IMR-90 (cell line): Measurements from ENCODE around the gene PCNX2. TPM values are rescaled to one million over a fixed set of nuclear protein-coding genes. Genes with fewer than 3 reads are reported as not detected.

Experiments used
- ATAC-seq: fragments of 200-7000 bp; cut with Tn5 transposase; 2 replicates; pipeline ENCODE4 v1.9.1; 2020; ENCODE audit warnings: low read depth, mild to moderate bottlenecking, moderate library complexity
- BruUV-seq: library from RNA; stranded (reverse); fragments of 400-500 nt; replicated peaks from 2 replicates; lab custom pipeline; 2021; lab: Mats Ljungman, UMichigan
- CTCF ChIA-PET: fragments of 300-600 bp; formaldehyde crosslinking; extraction: SDS; loops from one replicate; lab custom pipeline; 2021; ENCODE audit warnings: antibody characterized with exemption; lab: Yijun Ruan, JAX
- POLR2A ChIA-PET: fragments of 300-600 bp; sonication (Branson Sonifier 250); formaldehyde crosslinking; loops from one replicate; lab custom pipeline; 2022; ENCODE audit warnings: antibody characterized with exemption; ENCODE audit not compliant: unreplicated experiment; lab: Charles Lee
- DNase-seq: peaks from one replicate; pipeline ENCODE4 v3.0.0; 2013
- H2AFZ ChIP-seq: replicated peaks from 2 replicates; pipeline ENCODE3; 2013; ENCODE audit warnings: low read length, mild to moderate bottlenecking; ENCODE audit not compliant: poor library complexity
- H2AK5ac ChIP-seq: 2 replicates; pipeline ENCODE4 v1.6.1; 2013; ENCODE audit warnings: low read depth, low read length, inconsistent platforms
- H2AK9ac ChIP-seq: replicated peaks from 2 replicates; pipeline ENCODE3; 2013; ENCODE audit warnings: mild to moderate bottlenecking, low read depth, low read length, moderate library complexity; ENCODE audit not compliant: poor library complexity
- H2BK120ac ChIP-seq: 2 replicates; pipeline ENCODE4 v1.6.1; 2013; ENCODE audit warnings: low read depth, low read length, inconsistent platforms
- H2BK15ac ChIP-seq: 3 replicates; pipeline ENCODE4 v1.6.1; 2013; ENCODE audit warnings: low read depth, low read length, inconsistent platforms
- H2BK20ac ChIP-seq: 2 replicates; pipeline ENCODE4 v1.6.1; 2013; ENCODE audit warnings: low read depth, mild to moderate bottlenecking, inconsistent platforms, low read length, moderate library complexity
- H2BK5ac ChIP-seq: 2 replicates; pipeline ENCODE4 v1.6.1; 2013; ENCODE audit warnings: mild to moderate bottlenecking, low read depth, low read length, inconsistent platforms; ENCODE audit not compliant: poor library complexity, severe bottlenecking
- H3K14ac ChIP-seq: replicated peaks from 2 replicates; pipeline ENCODE4 v1.6.1; 2013; ENCODE audit warnings: low read depth, low read length, inconsistent platforms
- H3K18ac ChIP-seq: 2 replicates; pipeline ENCODE4 v1.6.1; 2013; ENCODE audit warnings: low read depth, low read length, control low read depth
- H3K23ac ChIP-seq: 2 replicates; pipeline ENCODE4 v1.6.1; 2013; ENCODE audit warnings: low read depth, low read length, inconsistent platforms
- H3K27ac ChIP-seq: 2 replicates; pipeline ENCODE4 v1.5.1; 2013; ENCODE audit warnings: mild to moderate bottlenecking, control low read depth, low read length; ENCODE audit not compliant: insufficient read depth
- H3K27me3 ChIP-seq: 2 replicates; pipeline ENCODE4 v1.6.1; 2013; ENCODE audit warnings: low read length; ENCODE audit not compliant: control insufficient read depth, insufficient read depth
- H3K36me3 ChIP-seq: 2 replicates; pipeline ENCODE4 v1.6.1; 2013; ENCODE audit warnings: low read length, mixed read lengths; ENCODE audit not compliant: control insufficient read depth, insufficient read depth
- H3K4ac ChIP-seq: 2 replicates; pipeline ENCODE4 v1.6.1; 2013; ENCODE audit warnings: low read depth, low read length, inconsistent platforms
- H3K4me1 ChIP-seq: 2 replicates; pipeline ENCODE4 v1.6.1; 2013; ENCODE audit warnings: low read length, mixed read lengths; ENCODE audit not compliant: control insufficient read depth, insufficient read depth
- H3K4me2 ChIP-seq: 2 replicates; pipeline ENCODE4 v1.6.1; 2013; ENCODE audit warnings: low read depth, mild to moderate bottlenecking, control low read depth, low read length, moderate library complexity
- H3K4me3 ChIP-seq: 2 replicates; pipeline ENCODE4 v1.5.1; 2013; ENCODE audit warnings: low read depth, mild to moderate bottlenecking, control low read depth, low read length, moderate library complexity; ENCODE audit not compliant: insufficient read depth
- H3K56ac ChIP-seq: 2 replicates; pipeline ENCODE4 v1.6.1; 2013; ENCODE audit warnings: low read length, inconsistent platforms; ENCODE audit not compliant: insufficient read depth; ENCODE audit errors: extremely low read depth
- H3K79me1 ChIP-seq, 2 experiments: 2 replicates each; pipeline ENCODE4 v1.6.1; 2013; ENCODE audit warnings: low read length in 2 of 2, inconsistent platforms in 1 of 2, low read depth in 1 of 2
- H3K9ac ChIP-seq: 2 replicates; pipeline ENCODE4 v1.6.1; 2013; ENCODE audit warnings: low read depth, low read length, control low read depth
- H3K9me1 ChIP-seq: 2 replicates; pipeline ENCODE4 v1.6.1; 2013; ENCODE audit warnings: low read length, inconsistent platforms; ENCODE audit not compliant: insufficient read depth
- H3K9me3 ChIP-seq: 2 replicates; pipeline ENCODE4 v1.6.1; 2013; ENCODE audit warnings: low read length; ENCODE audit not compliant: control insufficient read depth, insufficient read depth
- H4K20me1 ChIP-seq: 2 replicates; pipeline ENCODE4 v1.6.1; 2013; ENCODE audit warnings: low read length, inconsistent platforms; ENCODE audit not compliant: insufficient read depth
- H4K5ac ChIP-seq: 2 replicates; pipeline ENCODE4 v1.6.1; 2013; ENCODE audit warnings: mild to moderate bottlenecking, low read depth, low read length, control low read depth
- H4K8ac ChIP-seq, 2 experiments: 2 replicates each; pipeline ENCODE4 v1.6.1; 2013; ENCODE audit warnings: low read depth in 2 of 2, low read length in 2 of 2, control low read depth in 1 of 2, inconsistent platforms in 1 of 2
- H4K91ac ChIP-seq: 2 replicates; pipeline ENCODE4 v1.6.1; 2013; ENCODE audit warnings: low read depth, low read length, inconsistent platforms; ENCODE audit not compliant: insufficient read depth
- BHLHE40 ChIP-seq: fragments of 150-350 bp; IDR thresholded peaks from 2 replicates; pipeline ENCODE4 v1.6.1; 2016; ENCODE audit warnings: mild to moderate bottlenecking, low read depth, low read length
- CEBPB ChIP-seq: IDR thresholded peaks from 2 replicates; pipeline ENCODE4 v1.6.1; 2012; ENCODE audit warnings: low read depth, low read length, improper control_type of control experiment
- CTCF ChIP-seq: conservative IDR thresholded peaks from 2 replicates; pipeline ENCODE4 v1.5.1; 2012; ENCODE audit warnings: mild to moderate bottlenecking, low read depth, low read length, improper control_type of control experiment
- ELK1 ChIP-seq: fragments of 150-350 bp; IDR thresholded peaks from 2 replicates; pipeline ENCODE4 v1.6.1; 2016; ENCODE audit warnings: low read depth, mild to moderate bottlenecking, low read length, moderate library complexity, borderline replicate concordance
- FOS ChIP-seq: fragments of 150-350 bp; IDR thresholded peaks from 2 replicates; pipeline ENCODE4 v1.6.1; 2016; ENCODE audit warnings: low read depth, low read length
- MAFK ChIP-seq: IDR thresholded peaks from 2 replicates; pipeline ENCODE4 v1.6.1; 2012; ENCODE audit warnings: low read depth, low read length, improper control_type of control experiment
- MAZ ChIP-seq: IDR thresholded peaks from 2 replicates; pipeline ENCODE4 v1.6.1; 2012; ENCODE audit warnings: low read depth, mild to moderate bottlenecking, low read length, improper control_type of control experiment, moderate library complexity, borderline replicate concordance
- MXI1 ChIP-seq: IDR thresholded peaks from 2 replicates; pipeline ENCODE4 v1.6.1; 2012; ENCODE audit warnings: low read depth, mild to moderate bottlenecking, low read length, moderate library complexity, borderline replicate concordance
- NFE2L2 ChIP-seq: fragments of 150-350 bp; IDR thresholded peaks from 2 replicates; pipeline ENCODE4 v1.6.1; 2016; ENCODE audit warnings: low read depth, mild to moderate bottlenecking, low read length
- POLR2A ChIP-seq: IDR thresholded peaks from 2 replicates; pipeline ENCODE4 v1.6.1; 2012; ENCODE audit warnings: mild to moderate bottlenecking, low read depth, low read length
- RAD21 ChIP-seq: IDR thresholded peaks from 2 replicates; pipeline ENCODE4 v1.6.1; 2012; ENCODE audit warnings: low read length, improper control_type of control experiment
- RCOR1 ChIP-seq: IDR thresholded peaks from 2 replicates; pipeline ENCODE4 v1.6.1; 2012; ENCODE audit warnings: mild to moderate bottlenecking, low read length, improper control_type of control experiment; ENCODE audit not compliant: insufficient replicate concordance
- RFX5 ChIP-seq: IDR thresholded peaks from 2 replicates; pipeline ENCODE4 v1.8.0; 2012; ENCODE audit warnings: low read depth, mild to moderate bottlenecking, low read length, moderate library complexity
- USF2 ChIP-seq: fragments of 150-350 bp; IDR thresholded peaks from 2 replicates; pipeline ENCODE4 v1.6.1; 2017; ENCODE audit warnings: mild to moderate bottlenecking, antibody characterized with exemption, low read length, low read depth
- WGBS, 2 experiments: methylation state at CpG; one replicate each; pipeline versions ENCODE4 v1.1.5 to v1.1.7; 2013; ENCODE audit warnings: missing lambda C conversion rate in 2 of 2; ENCODE audit not compliant: insufficient read length in 1 of 2; ENCODE audit errors: extremely low coverage in 2 of 2; 5-methylcytosine and 5-hydroxymethylcytosine counted together
- dilution Hi-C: fragments of 300-500 bp; cut with HindIII; formaldehyde crosslinking; loops from one replicate; pipeline ENCODE4 v1.14.3; 2018; ENCODE audit warnings: low sequenced_read_pairs; ENCODE audit not compliant: unreplicated experiment
- in situ Hi-C: fragments of 300-500 bp; cut with MboI; formaldehyde crosslinking; loops from 3 replicates; pipeline ENCODE4 v1.14.3; 2019; ENCODE audit warnings: low sequenced_read_pairs, inconsistent platforms, mixed read lengths
- intact Hi-C: fragments of 100-400 bp; cut with micrococcal nuclease; formaldehyde crosslinking; loops from 2 replicates; pipeline ENCODE4 v1.10.0; 2022
- polyA plus RNA-seq, 3 experiments: library from polyadenylated mRNA; depleted of rRNA; stranded (reverse); fragments of >200 nt; gene quantifications; 2 replicates each; pipeline ENCODE4 v1.2.3, GENCODE V29; 2012; ENCODE audit warnings: low replicate concordance in 1 of 3
- total RNA-seq: library from RNA; depleted of rRNA; stranded (reverse); fragments of >200 nt; gene quantifications from 2 replicates; pipeline ENCODE4 v1.2.3, GENCODE V29; 2012

Gene PCNX2
- total and polyA plus RNA-seq, 2 of the 4 experiments (the other 2 are of a cell fraction) = 15.9 to 22.6 TPM

- Histone ChIP-seq H4K91ac (no peak overlapping the region), H3K4me2 (no peak overlapping the region), H3K79me1 (no peaks in the 10 kb centered on the region), H2BK15ac (no peak overlapping the region), H2AFZ (no peak overlapping the region), H2AK9ac (no peak overlapping the region), H3K14ac (no peak overlapping the region), H3K4me1 (no peaks in the 10 kb centered on the region), H3K4me3 (no peak overlapping the region), H3K56ac (no peak overlapping the region), H4K5ac (no peak overlapping the region), H3K18ac (no peak overlapping the region), H3K9me3 (no peaks in the 10 kb centered on the region), H2BK5ac (no peak overlapping the region), H2AK5ac (no peak overlapping the region), H3K4ac (no peak overlapping the region), H3K9me1 (no peaks in the 10 kb centered on the region), H3K36me3 (peaks cover 2% of the 10 kb centered on the region; the same call in 1 of the 2 replicates), H3K27ac (no peak overlapping the region), H3K23ac (no peak overlapping the region), H3K9ac (no peak overlapping the region), H4K20me1 (no peaks in the 10 kb centered on the region), H4K8ac (no peak overlapping the region), H2BK20ac (no peak overlapping the region), H3K27me3 (no peaks in the 10 kb centered on the region), H2BK120ac (no peak overlapping the region)
- CTCF ChIA-PET = no interaction called here
- ATAC-seq (no peak), DNase-seq (no peak)
- no peak for TF ChIP-seq USF2
- no peak for TF ChIP-seq BHLHE40
- TF ChIP-seq FOS = no peak
- TF ChIP-seq MAZ = no peak
- TF ChIP-seq CEBPB = no peak
- no peak for TF ChIP-seq RAD21
- TF ChIP-seq ELK1 = no peak
- TF ChIP-seq RCOR1 = no peak
- no peak for TF ChIP-seq RFX5
- no peak for TF ChIP-seq MAFK
- no peak for TF ChIP-seq NFE2L2
- no peak for TF ChIP-seq CTCF
- no peak for TF ChIP-seq POLR2A
- TF ChIP-seq MXI1 = no peak
- POLR2A ChIA-PET = no interaction called here
- dilution Hi-C loops = no loop called here
- in situ Hi-C loops = no loop called here
- intact Hi-C loops = no loop called here
- 100% methylated on average over 2 of the region's 3 CpGs; no CpG with 5 or more reads in 1 of the 2 experiments for WGBS, 2 experiments
- BruUV-seq = no TSS peak
These were observed 198.0 kb downstream of the PCNX2 start for GRCh38 chr1:233097546-233097945.
